SK-N-SH (cell line): Measurements from ENCODE around the gene SOX9.

Source experiments
- CTCF ChIP-seq: fragments of 200-600 bp; sonication (generic); IDR thresholded peaks from 2 replicates; pipeline ENCODE4 v1.6.1; 2017; ENCODE audit warnings: antibody characterized with exemption, mild to moderate bottlenecking, moderate library complexity
- FOXM1 ChIP-seq: IDR thresholded peaks from 2 replicates; pipeline ENCODE4 v1.4.0; 2012; ENCODE audit warnings: low read depth, mild to moderate bottlenecking
- GABPA ChIP-seq: IDR thresholded peaks from 2 replicates; pipeline ENCODE4 v1.4.0; 2012; ENCODE audit warnings: low read depth, mild to moderate bottlenecking
- SIN3A ChIP-seq: IDR thresholded peaks from 2 replicates; pipeline ENCODE4 v1.6.1; 2012; ENCODE audit warnings: low read depth, mild to moderate bottlenecking, low read length, moderate library complexity, borderline replicate concordance

- TF ChIP-seq CTCF: no peak
- TF ChIP-seq GABPA: no peak
- no peak for TF ChIP-seq SIN3A
- TF ChIP-seq FOXM1: no peak
Measured at GRCh38 chr17:72128039-72128438, 7.2 kb downstream of the SOX9 start.
